ENCODE measurements around the gene ENTREP3. TPM values are rescaled to one million over a fixed set of nuclear protein-coding genes. Genes with fewer than 3 reads are reported as not detected.
"Not testable (repeated sequence)": the region's sequence is repeated elsewhere in the genome, so short reads cannot be mapped to it uniquely, and the experiment has no call there.

ENTREP3 gene
- 7.7 and 9.2 TPM in 2 replicates for total RNA-seq (2014; rRNA removed; shearing (Covaris generic); ENCODE audit: low replicate concordance)

- Histone ChIP-seq H3K9me3 (no peaks in the 10 kb centered on the region), H3K4me3 (peak within 1 kb of the TSS; percentile 80), H3K36me3 (peaks cover 52% of the 10 kb centered on the region), H3K27me3 (no peaks in the 10 kb centered on the region)
- peak; percentile 91 for DNase-seq
Observed at GRCh38 chr1:155255243-155256007, at the start of gene ENTREP3. Gene ENTREP3 (minus strand): TSS chr1:155255483. CDS start chr1:155254877, 606 bp downstream.

GRCh38 chr1:155304558-155305063, 49.3 kb upstream of the ENTREP3 start:
- no peak for DNase-seq
- Histone ChIP-seq H3K36me3 (no peaks in the 10 kb centered on the region; the same call in 1 of the 2 replicates), H3K27me3 (no peaks in the 10 kb centered on the region), H3K9me3 (no peaks in the 10 kb centered on the region), H3K4me3 (no peak overlapping the region)

- Histone ChIP-seq H3K9me3 (no peaks in the 10 kb centered on the region), H3K36me3 (no peaks in the 10 kb centered on the region), H3K27me3 (no peaks in the 10 kb centered on the region; the same call in 1 of the 2 replicates), H3K4me3 (no peak within 1 kb of the TSS)
- DNase-seq = no peak
Observed at GRCh38 chr1:155301342-155301841, 46.1 kb upstream of the ENTREP3 start, which contains the start of gene PKLR. Gene PKLR (minus strand): TSS chr1:155301438. CDS start chr1:155301395, 43 bp downstream.

- Histone ChIP-seq H3K27me3 (no peaks in the 10 kb centered on the region; the same call in 1 of the 2 replicates), H3K36me3 (no peaks in the 10 kb centered on the region), H3K9me3 (no peaks in the 10 kb centered on the region), H3K4me3 (no peak overlapping the region)
- no peak for DNase-seq
Observed at GRCh38 chr1:155300553-155301329, 45.5 kb upstream of the ENTREP3 start.

GRCh38 chr1:155300024-155300423, 44.7 kb upstream of the ENTREP3 start:
- no peak for DNase-seq
- no peak overlapping the region for H3K4me3 ChIP-seq

GRCh38 chr1:155297384-155297783, 42.1 kb upstream of the ENTREP3 start:
- H3K27me3 ChIP-seq = no peaks in the 10 kb centered on the region; the same call in 1 of the 2 replicates
- no peak for DNase-seq
- no peaks in the 10 kb centered on the region for H3K36me3 ChIP-seq
- H3K4me3 ChIP-seq = no peak overlapping the region
- no peaks in the 10 kb centered on the region for H3K9me3 ChIP-seq

More at GRCh38 chr1:155300024-155300423, 44.7 kb upstream of the ENTREP3 start:
- Histone ChIP-seq H3K36me3 (no peaks in the 10 kb centered on the region), H3K9me3 (no peaks in the 10 kb centered on the region), H3K27me3 (no peaks in the 10 kb centered on the region; the same call in 1 of the 2 replicates)

- Histone ChIP-seq H3K4me3 (no peak overlapping the region), H3K27me3 (no peaks in the 10 kb centered on the region; the same call in 1 of the 2 replicates), H3K36me3 (no peaks in the 10 kb centered on the region), H3K9me3 (no peaks in the 10 kb centered on the region)
- DNase-seq = no peak
Observed at GRCh38 chr1:155296661-155297060, 41.4 kb upstream of the ENTREP3 start.

- no peaks in the 10 kb centered on the region; the same call in 1 of the 2 replicates for H3K27me3 ChIP-seq
- no peaks in the 10 kb centered on the region for H3K36me3 ChIP-seq
- no peak for DNase-seq
- H3K9me3 ChIP-seq = no peaks in the 10 kb centered on the region
- no peak overlapping the region for H3K4me3 ChIP-seq
Observed at GRCh38 chr1:155295942-155296267, 40.6 kb upstream of the ENTREP3 start.

GRCh38 chr1:155295183-155295941, 40.1 kb upstream of the ENTREP3 start:
- DNase-seq = no peak
- Histone ChIP-seq H3K4me3 (no peak overlapping the region), H3K9me3 (no peaks in the 10 kb centered on the region), H3K27me3 (no peaks in the 10 kb centered on the region; the same call in 1 of the 2 replicates), H3K36me3 (no peaks in the 10 kb centered on the region)

- no peaks in the 10 kb centered on the region; the same call in 1 of the 2 replicates for H3K27me3 ChIP-seq
- DNase-seq = no peak
- H3K9me3 ChIP-seq = no peaks in the 10 kb centered on the region
- H3K36me3 ChIP-seq = no peaks in the 10 kb centered on the region
- H3K4me3 ChIP-seq = no peak overlapping the region
Observed at GRCh38 chr1:155294520-155295182, 39.4 kb upstream of the ENTREP3 start.

GRCh38 chr1:155293086-155293749, 37.9 kb upstream of the ENTREP3 start:
- Histone ChIP-seq H3K36me3 (no peaks in the 10 kb centered on the region), H3K9me3 (no peaks in the 10 kb centered on the region), H3K4me3 (no peak overlapping the region), H3K27me3 (no peaks in the 10 kb centered on the region; the same call in 1 of the 2 replicates)
- no peak for DNase-seq

- not testable (repeated sequence) for H3K9me3 ChIP-seq
Observed at GRCh38 chr1:155291006-155291405, 35.7 kb upstream of the ENTREP3 start.

GRCh38 chr1:155287987-155288543, 32.8 kb upstream of the ENTREP3 start:
- no peaks in the 10 kb centered on the region for H3K27me3 ChIP-seq
- H3K4me3 ChIP-seq = no peak overlapping the region
- no peaks in the 10 kb centered on the region for H3K36me3 ChIP-seq
- no peaks in the 10 kb centered on the region for H3K9me3 ChIP-seq
- DNase-seq = no peak

More at GRCh38 chr1:155291006-155291405, 35.7 kb upstream of the ENTREP3 start:
- DNase-seq, H3K4me3 ChIP-seq, H3K27me3 ChIP-seq, H3K36me3 ChIP-seq: not testable (repeated sequence)

GRCh38 chr1:155286544-155286943, 31.3 kb upstream of the ENTREP3 start:
- no peaks in the 10 kb centered on the region for H3K36me3 ChIP-seq
- H3K9me3 ChIP-seq = no peaks in the 10 kb centered on the region
- no peak for DNase-seq
- no peak overlapping the region for H3K4me3 ChIP-seq
- no peaks in the 10 kb centered on the region for H3K27me3 ChIP-seq

- Histone ChIP-seq H3K27me3 (no peaks in the 10 kb centered on the region), H3K9me3 (no peaks in the 10 kb centered on the region), H3K4me3 (no peak overlapping the region), H3K36me3 (no peaks in the 10 kb centered on the region)
- no peak for DNase-seq
Observed at GRCh38 chr1:155285631-155286044, 30.4 kb upstream of the ENTREP3 start.

All from MG63 (cell line).